ENCODE data around the gene GPR68. TPM values are rescaled to one million over a fixed set of nuclear protein-coding genes. Genes with fewer than 3 reads are reported as not detected.

GPR68 gene
- total and polyA plus RNA-seq, 2 experiments from 2014 or later: 0.19 to 0.35 TPM

- TF ChIP-seq ZNF462 (CRISPR knock-in tag; IDR thresholded peaks at IDR 0.05): no peak
These were observed 15.5 kb downstream of the GPR68 start (continued) for GRCh38 chr14:91229005-91229382.

GRCh38 chr14:91228112-91229004 is 16.1 kb downstream of the GPR68 start:
- H3K27me3 Mint-ChIP-seq (ENCODE audit: insufficient read depth, low read depth, poor library complexity): peaks cover 3% of the 10 kb centered on the region
- Histone ChIP-seq H4K20me1 (replicated peaks; ENCODE audit: insufficient read depth) (no peaks in the 10 kb centered on the region; the same call in 1 of the 2 replicates), H3K79me2 (replicated peaks; ENCODE audit: insufficient read depth) (no peaks in the 10 kb centered on the region), H3K36me3 (ENCODE audit: insufficient read depth) (no peaks in the 10 kb centered on the region), H3K9me2 (ENCODE audit: insufficient read depth) (peaks cover 5% of the 10 kb centered on the region; the same call in 1 of the 2 replicates), H3F3A (replicated peaks; ENCODE audit: low read depth) (no peaks in the 10 kb centered on the region), H2AFZ (0 out of 2 replicates have a peak overlapping the region, but pooled peaks have one; percentile 7), H3K27me3 (ENCODE audit: insufficient read depth) (no peaks in the 10 kb centered on the region), H3K4me1 (ENCODE audit: insufficient read depth) (peaks cover 17% of the 10 kb centered on the region; the same call in 1 of the 2 replicates), H3K27ac (ENCODE audit: low read depth) (peak overlapping the region; percentile 80), H3K4me3 (no peak overlapping the region), H3K4me2 (peak overlapping the region; percentile 66)
- ATAC-seq (peak; percentile 99), DNase-seq (ENCODE audit: low spot score) (peak; percentile 83)
- peak overlapping the region; percentile 77 for H3K27ac Mint-ChIP-seq
- H3K9me3 Mint-ChIP-seq: peaks cover 24% of the 10 kb centered on the region
- H3K4me3 Mint-ChIP-seq: no peak overlapping the region; the same call in 2 of the 3 replicates
- TF ChIP-seq STAT1 (IDR thresholded peaks at IDR 0.05; ENCODE audit: unreplicated experiment) (no peak), CTCF (conservative IDR thresholded peaks at IDR 0.05; ENCODE audit: low read depth in 2 of 2) (no peak), NANOG (IDR thresholded peaks at IDR 0.05; ENCODE audit: borderline replicate concordance) (no peak), JUNB (IDR thresholded peaks at IDR 0.05; ENCODE audit: unreplicated experiment) (no peak), REST (IDR thresholded peaks at IDR 0.05; ENCODE audit: unreplicated experiment) (no peak), EZH2 (IDR thresholded peaks at IDR 0.05; ENCODE audit: low read depth, unreplicated experiment) (no peak), POLR2AphosphoS5 (IDR thresholded peaks at IDR 0.05; ENCODE audit: low read depth) (no peak), ZNF331 (CRISPR knock-in tag; IDR thresholded peaks at IDR 0.05; ENCODE audit: low read depth) (no peak)
- peaks cover 21% of the 10 kb centered on the region for H3K36me3 Mint-ChIP-seq (ENCODE audit: low read depth)
- peaks cover 23% of the 10 kb centered on the region for H3K4me1 Mint-ChIP-seq

Data from GM23338 (cell line).